Thyroid gland (tissue), 4 donors: ENCODE data around the gene FAR2.

Source experiments
- POLR2A ChIP-seq, 2 donors: fragments of 450-650 bp; IDR thresholded peaks; one replicate each; pipeline ENCODE4 v1.6.1; 2017; ENCODE audit warnings: antibody characterized with exemption in 2 of 2, mild to moderate bottlenecking in 2 of 2, moderate library complexity in 1 of 2
- TF ChIP-seq, protein P1 (sequence below), 6 experiments: fragments of 200-600 bp in 3 of 6; fragments of 450-650 bp in 3 of 6; sonication (generic) in 3 of 6; IDR thresholded peaks; one replicate each; pipeline ENCODE4 v1.5.1; 2016 to 2019; ENCODE audit warnings: antibody characterized with exemption in 6 of 6, mild to moderate bottlenecking in 2 of 6, inconsistent platforms in 1 of 6, moderate library complexity in 1 of 6

DNA sequence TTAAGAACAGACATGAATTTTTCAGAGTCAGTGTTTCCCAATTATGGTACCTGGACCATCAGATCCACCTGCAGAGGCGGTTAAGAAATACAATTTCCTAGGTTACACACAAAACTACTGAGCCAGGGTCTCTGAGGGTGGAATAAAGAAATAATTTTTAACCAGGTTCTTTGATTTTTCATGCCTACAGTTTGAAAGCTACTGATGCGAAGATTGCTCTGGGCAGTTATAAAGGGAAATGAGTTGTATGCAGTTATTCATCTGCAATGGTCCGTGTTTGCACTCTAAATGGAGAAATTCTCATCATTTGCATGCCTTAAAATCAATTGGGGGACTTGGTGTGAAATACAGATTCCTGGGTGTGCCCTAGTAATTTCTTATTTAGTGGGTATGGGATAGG lies 142.1 kb downstream of the FAR2 start:
- TF ChIP-seq, protein P1, sequence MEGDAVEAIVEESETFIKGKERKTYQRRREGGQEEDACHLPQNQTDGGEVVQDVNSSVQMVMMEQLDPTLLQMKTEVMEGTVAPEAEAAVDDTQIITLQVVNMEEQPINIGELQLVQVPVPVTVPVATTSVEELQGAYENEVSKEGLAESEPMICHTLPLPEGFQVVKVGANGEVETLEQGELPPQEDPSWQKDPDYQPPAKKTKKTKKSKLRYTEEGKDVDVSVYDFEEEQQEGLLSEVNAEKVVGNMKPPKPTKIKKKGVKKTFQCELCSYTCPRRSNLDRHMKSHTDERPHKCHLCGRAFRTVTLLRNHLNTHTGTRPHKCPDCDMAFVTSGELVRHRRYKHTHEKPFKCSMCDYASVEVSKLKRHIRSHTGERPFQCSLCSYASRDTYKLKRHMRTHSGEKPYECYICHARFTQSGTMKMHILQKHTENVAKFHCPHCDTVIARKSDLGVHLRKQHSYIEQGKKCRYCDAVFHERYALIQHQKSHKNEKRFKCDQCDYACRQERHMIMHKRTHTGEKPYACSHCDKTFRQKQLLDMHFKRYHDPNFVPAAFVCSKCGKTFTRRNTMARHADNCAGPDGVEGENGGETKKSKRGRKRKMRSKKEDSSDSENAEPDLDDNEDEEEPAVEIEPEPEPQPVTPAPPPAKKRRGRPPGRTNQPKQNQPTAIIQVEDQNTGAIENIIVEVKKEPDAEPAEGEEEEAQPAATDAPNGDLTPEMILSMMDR (IDR thresholded peaks at IDR 0.05) = no peak
- TF ChIP-seq POLR2A (IDR thresholded peaks at IDR 0.05) = no peak
